Activated CD8-positive, alpha-beta memory T cell treated with anti-CD3 and anti-CD28 coated beads, Interleukin-2, amount 10 ng/mL, durations not matched to agents 7 days and 5 days (primary cell): Measurements from ENCODE around the gene FAM219B. TPM values are rescaled to one million over a fixed set of nuclear protein-coding genes. Genes with fewer than 3 reads are reported as not detected.
"Not testable (repeated sequence)": the region's sequence is repeated elsewhere in the genome, so short reads cannot be mapped to it uniquely, and the experiment has no call there.

Source experiments
- ATAC-seq: fragments of 150-1000 bp; cut with Tn5 transposase; one replicate; pipeline ENCODE4 v1.10.0; 2021; ENCODE audit warnings: moderate library complexity
- CTCF ChIA-PET: fragments of 350-600 bp; sonication (Branson Sonifier 250); formaldehyde crosslinking; loops from one replicate; lab custom pipeline; 2021; ENCODE audit warnings: antibody characterized with exemption; lab: Charles Lee
- DNase-seq: peaks from one replicate; pipeline ENCODE4 v3.0.0-alpha.2; 2020
- H3K27ac Mint-ChIP-seq: one replicate; pipeline ENCODE4 v1.8.0; 2021; ENCODE audit warnings: mild to moderate bottlenecking, mixed read lengths
- H3K27me3 Mint-ChIP-seq: one replicate; pipeline ENCODE4 v1.8.0; 2021; ENCODE audit warnings: mixed read lengths
- H3K36me3 Mint-ChIP-seq: one replicate; pipeline ENCODE4 v1.8.0; 2021; ENCODE audit warnings: mild to moderate bottlenecking, mixed read lengths
- H3K4me1 Mint-ChIP-seq: one replicate; pipeline ENCODE4 v1.8.0; 2021; ENCODE audit warnings: mixed read lengths
- H3K4me3 Mint-ChIP-seq: one replicate; pipeline ENCODE4 v1.8.0; 2021; ENCODE audit warnings: mild to moderate bottlenecking, moderate library complexity, mixed read lengths
- H3K9me3 Mint-ChIP-seq: one replicate; pipeline ENCODE4 v1.8.0; 2022; ENCODE audit warnings: low read depth, mixed read lengths
- total RNA-seq, 2 experiments: library from RNA; stranded (reverse); gene quantifications; one replicate each; pipeline ENCODE4 v1.2.3, GENCODE V29; 2021

FAM219B gene
- total RNA-seq, 2 experiments from 2014 or later = 95.2 to 119 TPM

DNA sequence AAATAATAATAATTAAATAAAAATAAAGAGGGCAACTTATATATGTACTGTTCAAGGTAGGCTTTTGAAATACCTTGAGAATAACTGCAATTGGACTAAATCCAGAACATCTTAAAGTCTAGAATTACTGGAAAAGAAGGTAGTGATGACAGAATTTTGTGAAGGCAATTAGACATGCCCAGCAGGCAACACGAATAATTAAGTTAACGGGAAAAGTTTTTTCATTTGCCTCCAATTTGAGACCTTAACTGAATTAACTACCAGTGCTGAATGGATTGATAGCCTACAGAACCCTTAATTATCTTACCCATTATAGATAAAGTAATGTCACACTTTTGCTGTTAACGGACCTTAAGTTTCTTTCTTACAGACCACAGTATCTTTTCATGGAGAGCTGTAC is 17.9 kb upstream of the FAM219B start:
- H3K9me3 Mint-ChIP-seq = no peaks in the 10 kb centered on the region
- CTCF ChIA-PET = no interaction called here
- ATAC-seq (no peak), DNase-seq (no peak)
- no peak overlapping the region for H3K4me3 Mint-ChIP-seq
- H3K4me1 Mint-ChIP-seq = peaks cover 18% of the 10 kb centered on the region
- no peak overlapping the region for H3K27ac Mint-ChIP-seq
- H3K27me3 Mint-ChIP-seq = no peaks in the 10 kb centered on the region
- peaks cover 54% of the 10 kb centered on the region for H3K36me3 Mint-ChIP-seq

DNA sequence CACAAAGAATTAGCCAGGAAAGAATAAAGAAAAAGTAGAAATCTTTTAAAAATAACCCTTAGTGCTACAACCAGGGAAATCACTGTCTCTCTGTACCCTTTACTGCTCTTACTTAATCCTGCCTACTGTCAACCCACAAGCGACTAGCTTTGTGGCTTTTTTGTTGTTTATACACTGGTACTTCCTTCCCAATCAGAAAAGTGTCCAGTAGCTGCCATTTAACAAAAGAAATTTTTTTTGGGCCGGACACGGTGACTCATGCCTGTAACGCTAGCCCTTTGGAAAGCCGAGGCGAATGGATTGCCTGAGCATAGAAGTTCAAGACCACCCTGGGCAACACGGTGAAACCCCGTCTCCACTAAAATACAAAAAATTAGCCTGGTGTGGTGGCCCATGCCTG is 13.8 kb upstream of the FAM219B start:
- no peak for DNase-seq
- H3K4me3 Mint-ChIP-seq = no peak overlapping the region
- H3K4me1 Mint-ChIP-seq = peaks cover 16% of the 10 kb centered on the region
- CTCF ChIA-PET = interaction anchor here (0.8 to 3.9 kb wide), 2 partner anchors 19 to 151 kb away, joined by 4 to 15 read pairs; no protein-coding TSS in a partner anchor
- H3K27me3 Mint-ChIP-seq = no peaks in the 10 kb centered on the region
- no peak for ATAC-seq
- H3K36me3 Mint-ChIP-seq = peaks cover 52% of the 10 kb centered on the region
- H3K27ac Mint-ChIP-seq = no peak overlapping the region
- H3K9me3 Mint-ChIP-seq = no peaks in the 10 kb centered on the region

DNA sequence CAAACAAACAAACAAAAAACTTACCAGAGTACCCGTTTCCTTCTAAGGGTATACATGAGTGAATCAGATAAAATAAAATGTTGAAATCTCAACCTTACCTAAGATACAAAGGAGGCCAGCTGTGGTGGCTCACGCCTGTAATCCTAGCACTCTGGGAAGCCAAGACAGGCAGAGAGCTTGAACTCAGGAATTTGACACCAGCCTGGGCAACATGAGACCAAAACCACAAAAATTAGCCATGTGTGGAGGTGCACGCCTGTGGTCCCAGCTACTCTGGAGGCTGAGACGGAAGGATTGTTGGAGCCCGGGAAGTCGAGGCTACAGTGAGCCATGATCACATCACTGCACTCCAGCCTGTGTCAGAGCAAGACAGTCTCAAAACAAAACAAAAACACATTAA is 11.0 kb upstream of the FAM219B start:
- CTCF ChIA-PET = interaction anchor here (0.8 to 1.9 kb wide), 2 partner anchors 11 to 13 kb away, joined by 3 to 7 read pairs; partner anchors contain the start of gene FAM219B
- ATAC-seq = no peak
- no peak overlapping the region for H3K27ac Mint-ChIP-seq
- no peak for DNase-seq
- H3K36me3 Mint-ChIP-seq = peaks cover 54% of the 10 kb centered on the region
- H3K4me3 Mint-ChIP-seq = no peak overlapping the region
- H3K27me3 Mint-ChIP-seq = no peaks in the 10 kb centered on the region
- H3K4me1 Mint-ChIP-seq = peaks cover 10% of the 10 kb centered on the region
- H3K9me3 Mint-ChIP-seq = no peaks in the 10 kb centered on the region

DNA sequence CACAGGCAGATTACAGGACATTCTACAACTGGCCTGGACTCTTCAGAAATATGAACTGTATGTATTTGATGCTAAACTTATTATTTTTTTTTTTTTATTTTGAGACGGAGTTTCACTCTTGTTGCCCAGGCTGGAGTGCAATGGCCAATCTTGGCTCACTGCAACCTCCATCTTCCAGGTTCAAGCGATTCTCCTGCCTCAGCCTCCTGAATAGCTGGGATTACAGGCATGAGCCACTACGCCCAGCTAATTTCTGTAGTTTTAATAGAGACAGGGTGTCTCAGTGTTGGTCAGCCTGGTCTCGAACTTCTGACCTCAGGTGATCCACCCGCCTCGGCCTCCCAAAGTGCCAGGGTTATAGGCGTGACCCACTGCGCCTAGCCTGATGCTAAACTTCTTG is 7.1 kb upstream of the FAM219B start:
- CTCF ChIA-PET, ATAC-seq, H3K27me3 Mint-ChIP-seq, H3K4me3 Mint-ChIP-seq, H3K9me3 Mint-ChIP-seq, H3K4me1 Mint-ChIP-seq, DNase-seq: not testable (repeated sequence)
- H3K27ac Mint-ChIP-seq = peak overlapping the region; percentile 43
- peaks cover 35% of the 10 kb centered on the region for H3K36me3 Mint-ChIP-seq

- Mint-ChIP-seq H3K27ac (no peak overlapping the region), H3K4me1 (no peaks in the 10 kb centered on the region), H3K27me3 (no peaks in the 10 kb centered on the region), H3K36me3 (peaks cover 30% of the 10 kb centered on the region), H3K9me3 (no peaks in the 10 kb centered on the region), H3K4me3 (no peak overlapping the region)
- ATAC-seq (no peak), DNase-seq (no peak)
- CTCF ChIA-PET = interaction anchor here (3.9 kb wide), 1 partner anchor 11 kb away, joined by 23 read pairs; no protein-coding TSS in a partner anchor
Observed at GRCh38 chr15:74913041-74913440, 6.4 kb upstream of the FAM219B start.

DNA sequence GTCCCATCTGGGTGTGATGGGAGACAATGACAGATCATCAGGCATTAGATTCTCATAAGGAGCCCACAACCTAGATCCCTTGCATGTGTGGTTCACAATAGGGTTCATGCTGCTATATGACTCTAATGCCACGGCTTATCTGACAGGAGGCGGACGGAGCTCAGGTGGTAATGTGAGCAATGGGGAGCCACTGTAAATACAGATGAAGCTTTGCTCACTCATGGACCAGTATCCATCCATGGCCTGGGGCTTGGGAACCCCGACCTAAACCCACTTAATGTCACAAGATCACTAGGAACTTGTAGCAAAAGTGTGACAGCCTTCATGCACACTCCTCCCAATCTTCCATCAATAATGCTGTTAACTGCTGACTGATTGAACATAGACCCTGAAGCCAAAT is 2.0 kb upstream of the FAM219B start:
- Mint-ChIP-seq H3K27ac (no peak overlapping the region), H3K9me3 (no peaks in the 10 kb centered on the region), H3K36me3 (peaks cover 22% of the 10 kb centered on the region), H3K4me3 (no peak overlapping the region), H3K27me3 (no peaks in the 10 kb centered on the region), H3K4me1 (peaks cover 27% of the 10 kb centered on the region)
- DNase-seq = no peak
- CTCF ChIA-PET = interaction anchor here (1.1 to 9.0 kb wide), 4 partner anchors 13 to 506 kb away, joined by 4 to 101 read pairs (median 21); no protein-coding TSS in a partner anchor
- ATAC-seq = no peak

DNA sequence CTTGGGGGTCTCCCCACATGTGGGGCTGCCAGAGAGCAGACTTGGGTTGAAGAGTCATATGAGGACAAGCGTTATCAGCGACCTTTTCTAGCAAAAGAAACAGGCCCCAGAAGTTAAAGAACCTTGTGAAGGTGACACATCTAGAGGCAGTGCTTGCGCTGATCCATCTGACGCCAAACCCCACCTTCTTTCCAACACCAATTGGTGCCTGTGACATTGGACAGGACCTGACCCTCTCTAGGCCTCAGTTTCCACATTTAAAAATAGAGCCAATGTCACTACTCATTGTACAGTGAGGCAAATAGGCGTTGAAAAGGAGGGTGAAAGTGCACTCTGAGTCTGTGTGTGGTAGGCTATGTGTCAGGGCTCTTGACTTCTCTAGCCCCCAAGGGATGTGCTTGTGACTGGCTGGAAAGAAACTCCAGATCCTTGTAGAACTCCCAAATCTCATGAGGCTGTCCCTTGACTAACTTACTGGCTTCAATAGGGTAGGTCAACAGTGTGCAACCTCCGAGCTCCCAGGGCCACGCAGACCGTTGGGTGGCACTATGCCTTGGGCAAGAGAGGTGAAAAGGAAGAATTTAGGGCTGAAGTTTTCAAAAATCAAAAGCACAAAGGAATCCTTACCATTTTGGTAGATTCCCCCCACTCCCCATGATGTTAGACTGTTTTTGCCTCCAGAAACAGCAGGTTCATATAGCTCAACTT is 666 bp upstream of the FAM219B start:
- Mint-ChIP-seq H3K36me3 (peaks cover 24% of the 10 kb centered on the region), H3K4me3 (peak overlapping the region; percentile 93), H3K4me1 (peaks cover 28% of the 10 kb centered on the region), H3K9me3 (no peaks in the 10 kb centered on the region), H3K27me3 (no peaks in the 10 kb centered on the region), H3K27ac (peak overlapping the region; percentile 95)
- CTCF ChIA-PET = interaction anchor here (0.5 to 9.0 kb wide), 18 partner anchors 10 to 272 kb away, joined by 3 to 101 read pairs (median 4); no protein-coding TSS in a partner anchor
- DNase-seq (no peak), ATAC-seq (no peak)

GRCh38 chr15:74906067-74906449 is 593 bp downstream of the FAM219B start:
- H3K27ac Mint-ChIP-seq = peak overlapping the region; percentile 79
- peak; percentile 56 for DNase-seq
- ATAC-seq = peak; percentile 35
- CTCF ChIA-PET = interaction anchor here (0.7 to 9.0 kb wide), 26 partner anchors 10 to 282 kb away, joined by 3 to 101 read pairs (median 4); partner anchors contain the start of genes MPI, RPP25 and SCAMP2
- H3K27me3 Mint-ChIP-seq = no peaks in the 10 kb centered on the region
- H3K9me3 Mint-ChIP-seq = no peaks in the 10 kb centered on the region
- H3K4me1 Mint-ChIP-seq = peaks cover 40% of the 10 kb centered on the region
- H3K4me3 Mint-ChIP-seq = peak overlapping the region; percentile 93
- H3K36me3 Mint-ChIP-seq = peaks cover 25% of the 10 kb centered on the region

DNA sequence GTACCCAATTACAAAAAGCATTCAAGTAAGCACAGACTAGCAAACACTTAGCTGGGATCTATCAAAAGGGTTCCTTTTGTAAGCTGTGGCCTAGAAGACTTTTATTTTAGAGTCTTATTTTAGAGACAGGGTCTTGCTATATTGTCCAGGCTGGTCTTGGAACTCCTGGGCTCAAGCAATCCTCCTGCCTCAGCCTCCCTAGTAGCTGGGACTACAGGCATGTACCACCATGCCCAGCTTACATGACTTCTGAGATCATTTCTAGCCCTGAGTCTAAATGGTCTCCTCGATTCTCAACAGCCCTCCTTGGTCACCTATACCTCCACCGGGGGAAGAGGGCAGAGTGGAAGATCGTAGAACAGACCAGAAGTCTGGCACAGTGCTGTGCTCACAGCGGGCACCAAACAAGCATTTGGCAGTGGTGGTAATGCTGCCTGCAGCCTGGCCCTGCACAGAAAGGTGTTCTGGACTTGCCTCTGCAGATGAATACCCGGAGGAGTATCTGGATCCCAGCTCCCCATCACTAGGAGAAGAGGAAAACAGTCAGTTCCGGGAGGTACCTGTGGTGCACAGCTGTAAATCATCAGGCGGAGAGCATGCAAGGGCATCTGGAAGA is 2.4 kb downstream of the FAM219B start:
- peak overlapping the region; percentile 93 for H3K4me3 Mint-ChIP-seq
- no peak for DNase-seq
- ATAC-seq = no peak
- no peaks in the 10 kb centered on the region for H3K9me3 Mint-ChIP-seq
- peaks cover 36% of the 10 kb centered on the region for H3K36me3 Mint-ChIP-seq
- CTCF ChIA-PET = interaction anchor here (0.6 to 9.0 kb wide), 8 partner anchors 10 to 273 kb away, joined by 3 to 101 read pairs (median 4); no protein-coding TSS in a partner anchor
- no peaks in the 10 kb centered on the region for H3K27me3 Mint-ChIP-seq
- H3K4me1 Mint-ChIP-seq = peaks cover 44% of the 10 kb centered on the region
- peak overlapping the region; percentile 52 for H3K27ac Mint-ChIP-seq

DNA sequence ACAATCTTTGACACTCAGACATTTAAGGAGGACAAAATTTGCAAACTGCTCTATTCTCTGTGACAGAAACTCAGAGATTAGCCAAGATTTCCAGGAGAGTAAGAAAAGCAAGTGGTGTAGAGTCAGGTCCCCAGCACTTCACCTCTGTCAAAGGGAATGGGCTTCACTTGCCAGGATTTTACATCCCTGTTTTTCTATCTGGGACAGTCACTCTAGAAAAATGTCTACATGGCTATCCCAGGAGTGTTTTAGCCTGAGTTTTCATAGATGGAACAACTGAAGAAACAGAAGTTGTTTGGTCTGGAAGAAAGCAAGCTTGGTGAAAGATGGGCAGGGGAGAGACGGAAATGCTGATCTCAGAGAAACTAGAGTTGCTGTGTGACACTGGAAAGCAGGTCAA is 3.0 kb downstream of the FAM219B start:
- Mint-ChIP-seq H3K27me3 (no peaks in the 10 kb centered on the region), H3K4me1 (peaks cover 50% of the 10 kb centered on the region)
- CTCF ChIA-PET = interaction anchor here (0.6 to 9.0 kb wide), 6 partner anchors 10 to 272 kb away, joined by 3 to 101 read pairs (median 6); no protein-coding TSS in a partner anchor

DNA sequence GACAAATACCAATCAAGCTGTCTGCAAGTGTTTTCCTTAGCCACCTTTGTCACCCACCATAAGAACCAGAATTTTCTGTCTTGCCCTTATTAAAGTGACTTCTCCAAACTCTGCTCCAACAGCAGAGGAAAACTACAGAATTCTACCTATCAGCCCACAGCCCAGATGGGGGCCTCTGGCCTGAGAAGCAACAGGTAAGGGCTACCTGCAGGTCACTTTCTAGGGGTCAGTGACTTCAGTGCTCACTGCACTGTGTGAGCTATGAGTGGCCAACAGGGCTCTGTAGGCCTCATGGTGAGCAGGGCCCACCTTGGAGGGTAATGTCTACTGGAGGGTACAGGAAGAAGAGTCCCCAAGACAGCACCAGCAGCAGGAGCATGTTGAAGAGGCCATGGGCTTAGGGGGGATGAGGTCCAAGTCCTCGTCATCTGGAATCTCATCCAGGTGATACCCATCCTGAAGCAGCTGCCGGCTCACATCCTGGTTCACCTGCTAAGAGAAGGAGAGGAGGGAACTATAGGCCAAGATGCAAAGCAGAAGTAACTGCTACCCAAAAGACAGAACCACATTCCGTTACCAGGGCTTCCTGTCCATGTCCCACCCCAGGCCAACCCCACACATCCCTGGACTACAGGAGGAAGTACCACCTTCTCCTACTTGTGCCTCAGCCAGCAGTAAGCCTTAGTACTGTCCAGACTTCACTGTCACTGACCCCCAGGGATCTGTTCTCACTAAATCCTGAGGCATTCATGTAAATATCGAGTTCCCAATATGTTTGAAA is 4.2 kb downstream of the FAM219B start:
- no peaks in the 10 kb centered on the region for H3K9me3 Mint-ChIP-seq
- DNase-seq (no peak), ATAC-seq (no peak)
- H3K27ac Mint-ChIP-seq = peak overlapping the region; percentile 37
- H3K4me3 Mint-ChIP-seq = no peak overlapping the region
- peaks cover 41% of the 10 kb centered on the region for H3K36me3 Mint-ChIP-seq
- no peaks in the 10 kb centered on the region for H3K27me3 Mint-ChIP-seq
- CTCF ChIA-PET = interaction anchor here (0.6 to 9.0 kb wide), 55 partner anchors 9 to 285 kb away, joined by 3 to 101 read pairs (median 6); partner anchors contain the start of genes COX5A, CPLX3, CYP1A1 and MPI
- H3K4me1 Mint-ChIP-seq = peaks cover 55% of the 10 kb centered on the region

More for the DNA sequence above, 3.0 kb downstream of the FAM219B start:
- Mint-ChIP-seq H3K36me3 (peaks cover 41% of the 10 kb centered on the region), H3K27ac (peak overlapping the region; percentile 11), H3K4me3 (no peak overlapping the region), H3K9me3 (no peaks in the 10 kb centered on the region)
- DNase-seq (no peak), ATAC-seq (no peak)

DNA sequence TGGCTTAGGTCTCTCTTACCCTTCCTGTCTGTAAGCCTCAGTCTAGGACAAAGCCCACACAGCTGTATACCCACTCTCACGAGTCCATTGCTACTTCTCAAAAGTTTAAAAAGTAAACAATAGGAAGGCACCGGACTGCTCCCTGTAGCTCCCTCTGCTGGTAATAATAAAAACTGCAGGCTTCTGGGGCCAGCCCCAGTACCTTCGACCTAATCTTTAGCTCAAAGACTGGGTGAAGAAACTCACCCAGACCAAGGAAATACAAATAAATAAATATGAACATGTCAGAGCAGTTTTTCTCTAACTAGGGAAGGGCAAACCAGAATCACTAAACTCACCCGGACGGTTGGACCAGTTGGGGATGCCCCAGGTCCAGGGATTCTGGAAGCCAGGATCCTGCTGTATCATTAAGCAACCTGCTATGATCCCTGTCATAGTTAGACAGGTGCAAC is 5.0 kb downstream of the FAM219B start:
- peak overlapping the region; percentile 17 for H3K27ac Mint-ChIP-seq
- H3K4me3 Mint-ChIP-seq = no peak overlapping the region
- ATAC-seq = peak; percentile 52
- H3K27me3 Mint-ChIP-seq = no peaks in the 10 kb centered on the region
- DNase-seq = peak; percentile 75
- H3K9me3 Mint-ChIP-seq = no peaks in the 10 kb centered on the region
- H3K4me1 Mint-ChIP-seq = peaks cover 51% of the 10 kb centered on the region
- peaks cover 44% of the 10 kb centered on the region for H3K36me3 Mint-ChIP-seq
- CTCF ChIA-PET = interaction anchor here (0.7 to 9.0 kb wide), 60 partner anchors 10 to 284 kb away, joined by 3 to 101 read pairs (median 6); partner anchors contain the start of genes COX5A, CPLX3, CYP1A1 and MPI
